ENCODE data around the gene TBX15.

GRCh38 chr1:119005724-119006405 lies 17.7 kb upstream of the TBX15 start:
- TF ChIP-seq POLR2A (IDR thresholded peaks at IDR 0.05; ENCODE audit: low read depth, low read length) (no peak), SPI1 (IDR thresholded peaks at IDR 0.05; ENCODE audit: low read depth, low read length) (no peak)

Data from GM12891 (cell line).